Stimulated activated CD4-positive, alpha-beta T cell treated with anti-CD3 and anti-CD28 coated beads, Interleukin-2, amount 100 ng/mL, for 48 hours (primary cell): ENCODE results near the gene LSM14A.
A peak's percentile ranks its signal among the peaks of the same experiment; 100 is the strongest.

Experiments
- DNase-seq, 2 donors: peaks; one replicate each; pipeline ENCODE4 v3.0.0-alpha.2; 2020

The LSM14A gene

DNA sequence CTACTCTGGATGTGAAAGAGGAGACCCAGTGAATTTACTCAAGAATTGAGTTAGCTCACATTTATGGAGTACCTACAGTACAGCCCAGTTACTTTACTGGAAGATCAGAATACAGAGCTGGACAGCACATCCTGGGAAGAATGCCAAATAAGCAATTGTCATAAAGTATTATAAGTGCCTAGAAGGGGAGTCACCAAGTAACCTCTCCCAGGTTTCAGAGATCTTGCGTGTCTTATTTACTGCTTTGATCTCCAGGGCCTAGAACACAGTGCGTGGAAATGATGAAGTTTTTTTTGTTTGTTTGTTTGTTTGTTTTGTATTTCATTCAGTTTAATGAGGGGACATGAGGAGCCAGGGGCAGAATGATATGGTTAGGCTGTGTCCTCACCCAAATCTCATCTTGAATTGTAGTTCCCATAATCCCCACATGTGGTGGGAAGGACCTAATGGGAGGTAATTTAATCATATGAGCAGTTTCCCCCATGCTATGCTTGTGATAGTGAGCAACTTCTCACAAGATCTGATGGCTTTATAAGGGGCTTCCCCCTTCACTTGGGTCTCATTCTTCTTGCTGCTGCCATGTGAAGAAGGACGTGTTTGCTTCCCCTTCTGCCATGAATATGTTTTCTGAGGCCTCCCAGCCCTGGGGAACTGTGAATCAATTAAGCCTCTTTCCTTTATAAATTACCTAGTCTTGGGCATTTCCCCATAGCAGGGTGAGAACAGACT is 87.2 kb downstream of the LSM14A start:
- no peak for DNase-seq

DNA sequence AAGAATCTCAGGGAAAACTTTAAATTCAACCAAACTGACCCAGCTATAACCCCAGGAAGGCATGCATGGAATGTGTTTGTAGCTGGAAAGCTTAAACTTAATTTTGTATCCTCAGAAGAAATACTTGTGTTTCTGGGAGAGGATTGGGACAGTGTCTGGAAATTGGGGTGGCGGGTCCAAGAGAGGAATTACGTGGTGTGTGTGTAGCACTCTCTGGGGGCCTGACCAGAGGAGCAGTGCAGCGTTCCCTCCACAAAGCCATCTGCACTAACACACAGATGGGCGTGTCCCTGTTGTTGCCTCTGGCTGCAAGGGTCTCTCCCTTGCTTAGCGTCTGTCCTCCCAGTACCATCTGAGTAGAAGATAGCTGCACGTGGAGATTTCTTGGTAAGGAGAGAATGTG is 88.5 kb downstream of the LSM14A start:
- no peak for DNase-seq

DNA sequence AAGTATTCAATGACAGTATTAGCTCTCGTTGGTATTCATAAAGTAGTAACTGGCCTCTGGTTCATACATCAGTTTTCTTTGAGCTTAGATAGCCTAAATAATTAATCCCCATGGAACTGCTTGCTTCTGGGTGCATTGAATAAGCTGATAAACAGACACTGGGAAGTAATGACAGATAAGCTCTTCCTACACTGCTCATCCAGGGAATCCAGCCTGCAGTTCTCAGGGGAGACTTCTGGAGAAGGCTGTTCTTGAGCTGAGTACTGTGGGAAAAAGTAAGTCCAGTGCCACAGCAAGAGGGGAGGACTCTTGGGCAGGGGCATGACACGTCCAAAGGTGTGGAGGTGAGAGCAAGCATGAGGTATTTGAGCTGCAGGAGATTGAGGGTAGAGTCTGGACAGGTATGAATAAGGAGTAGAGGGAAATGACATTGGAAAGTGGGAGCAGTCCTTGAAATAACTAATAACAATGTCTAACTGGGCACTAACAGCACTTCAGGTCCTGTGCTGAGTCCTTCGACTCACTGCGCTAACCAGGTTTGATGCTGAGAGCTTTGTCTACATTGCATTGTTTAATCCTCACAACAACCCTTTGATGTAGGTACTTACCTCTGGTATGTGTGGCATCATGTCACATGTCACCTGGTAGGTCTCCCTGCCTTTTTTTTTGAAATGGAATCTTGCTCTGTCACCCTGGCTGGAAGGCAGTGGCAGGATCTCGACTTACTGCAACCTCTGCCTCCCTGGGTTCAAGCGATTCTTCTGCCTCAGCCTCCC is 89.2 kb downstream of the LSM14A start:
- DNase-seq: no peak

DNA sequence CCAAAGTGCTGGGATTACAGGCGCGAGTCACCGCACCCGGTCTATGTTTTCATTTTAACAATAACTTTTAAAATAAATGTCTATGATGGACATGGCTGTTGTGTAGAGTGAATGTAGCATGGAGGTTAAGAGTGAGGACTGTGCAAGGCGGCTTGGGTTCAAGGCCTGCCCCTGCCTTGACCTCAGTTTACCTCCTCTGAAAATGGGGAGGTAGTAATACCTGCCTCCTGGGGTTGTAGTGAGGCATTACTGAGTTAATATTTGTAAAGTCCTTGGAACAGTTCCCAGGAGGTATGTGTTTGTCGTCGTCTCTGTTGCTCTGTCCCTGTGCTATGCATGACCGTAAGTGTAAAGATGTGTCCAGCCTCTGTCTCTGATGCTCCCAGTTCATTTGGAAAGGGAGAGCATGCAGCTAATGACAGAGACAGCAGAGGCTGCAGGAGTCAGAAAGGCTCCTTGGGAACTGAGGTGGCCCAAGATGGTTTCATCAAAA is 91.5 kb downstream of the LSM14A start:
- DNase-seq: no peak

DNA sequence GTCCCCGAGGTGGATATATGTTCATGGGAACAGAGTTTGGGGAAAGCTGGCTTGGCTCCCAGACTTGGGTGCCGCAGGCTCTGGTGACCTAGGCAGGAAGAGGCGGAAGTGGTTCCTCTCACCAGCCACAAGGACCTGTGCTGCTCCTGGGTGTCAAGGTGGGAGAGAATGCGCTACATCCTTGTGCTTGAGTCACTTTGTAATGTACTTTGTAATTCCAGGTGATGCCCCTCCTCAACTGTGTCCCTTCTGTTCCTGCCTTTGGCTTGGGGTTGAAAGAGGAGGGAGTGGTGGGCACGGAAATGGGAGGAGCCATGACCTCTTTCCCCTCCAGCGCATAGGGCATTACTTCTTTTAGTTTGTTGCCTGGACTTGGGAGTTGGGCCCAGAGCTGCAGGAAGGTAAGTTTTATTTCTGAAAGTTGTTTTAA is 92.9 kb downstream of the LSM14A start:
- DNase-seq: no peak

DNA sequence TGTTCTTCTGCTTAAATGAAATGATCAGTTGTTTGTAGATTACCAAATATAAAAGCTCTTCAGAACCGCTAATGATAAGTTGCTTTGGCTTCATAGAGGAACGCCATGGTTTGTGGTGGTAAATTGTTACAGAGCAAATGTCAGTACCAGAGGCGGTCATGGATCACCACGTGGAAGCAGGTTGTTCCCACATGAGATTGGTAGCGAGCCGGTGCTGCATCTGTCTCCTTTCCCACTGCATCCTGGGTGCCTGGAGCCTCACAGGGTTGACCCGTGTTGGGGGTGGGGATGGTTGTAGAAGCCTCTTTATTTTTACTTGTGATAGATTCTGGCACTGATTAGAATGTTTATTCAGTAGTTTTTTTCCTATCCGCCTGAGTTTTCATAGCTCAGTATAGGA is 96.8 kb downstream of the LSM14A start:
- no peak for DNase-seq

DNA sequence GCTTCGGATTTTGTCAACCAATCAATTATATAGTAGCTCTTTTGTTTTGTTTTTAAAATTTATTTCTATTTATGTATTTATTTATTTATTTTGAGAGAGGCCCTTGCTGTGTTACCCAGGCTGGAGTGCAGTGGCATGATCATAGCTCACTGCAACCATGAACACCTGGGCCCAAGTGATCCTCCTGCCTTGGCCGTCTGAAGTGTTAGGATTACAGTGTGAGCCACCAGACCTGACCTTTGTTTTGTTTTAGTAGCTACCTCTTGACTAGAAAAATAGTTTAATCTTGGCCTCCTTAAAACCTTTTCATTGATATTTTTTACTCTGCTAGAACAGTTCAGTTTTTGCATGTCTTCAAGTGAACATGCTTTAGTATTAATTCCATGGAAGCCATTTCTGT is 97.2 kb downstream of the LSM14A start:
- DNase-seq: no peak

DNA sequence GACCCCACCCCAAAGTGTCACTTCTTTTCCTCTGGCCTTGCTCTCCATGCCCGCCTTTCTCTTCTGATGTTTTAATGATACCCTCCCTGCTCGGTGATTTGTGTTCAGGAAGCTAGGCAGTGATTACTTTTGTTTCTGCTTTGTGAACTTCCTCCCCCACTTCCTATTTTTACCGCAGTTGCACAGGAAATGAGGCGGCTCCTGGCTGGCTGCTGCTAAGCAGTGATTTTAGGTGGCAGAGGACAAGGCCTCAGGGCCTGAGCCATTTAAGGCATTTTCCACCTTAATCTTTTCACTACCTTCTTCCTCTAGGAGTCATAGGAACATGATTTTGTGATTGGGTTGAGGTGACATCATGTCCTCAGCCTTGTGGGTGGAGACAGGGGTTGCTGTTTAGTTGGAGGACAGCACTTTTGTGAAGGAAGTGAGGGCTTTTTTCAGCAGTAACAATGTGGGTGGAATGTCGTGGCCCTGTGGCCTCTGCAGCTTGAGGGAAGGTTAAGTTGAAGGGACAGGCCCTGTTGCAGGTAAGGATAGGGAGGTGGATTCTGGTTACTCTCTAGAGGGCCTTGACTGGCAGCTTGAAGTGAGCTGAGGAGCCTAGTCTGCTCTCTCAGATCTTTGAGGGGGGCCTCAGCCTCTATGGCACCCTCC is 97.8 kb downstream of the LSM14A start:
- peak; percentile 31 to 36 for DNase-seq

DNA sequence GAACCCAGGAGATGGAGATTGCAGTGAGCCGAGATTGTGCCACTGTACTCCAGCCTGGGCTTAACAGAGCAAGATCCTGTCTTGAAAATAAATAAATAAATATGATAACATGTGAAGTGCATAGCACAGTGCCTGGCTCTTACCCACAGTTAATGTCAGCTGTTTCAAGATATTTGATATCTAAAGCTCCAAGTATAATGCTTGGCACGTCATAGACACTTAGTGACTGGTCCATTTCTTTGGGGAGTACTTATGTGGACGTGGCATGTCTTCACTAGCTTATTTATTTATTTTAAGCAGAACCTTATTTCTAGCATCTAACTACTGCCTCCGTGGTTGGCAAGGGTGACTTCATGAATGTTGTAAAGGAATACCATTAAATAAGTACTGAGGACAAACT is 100.8 kb downstream of the LSM14A start:
- no peak for DNase-seq

DNA sequence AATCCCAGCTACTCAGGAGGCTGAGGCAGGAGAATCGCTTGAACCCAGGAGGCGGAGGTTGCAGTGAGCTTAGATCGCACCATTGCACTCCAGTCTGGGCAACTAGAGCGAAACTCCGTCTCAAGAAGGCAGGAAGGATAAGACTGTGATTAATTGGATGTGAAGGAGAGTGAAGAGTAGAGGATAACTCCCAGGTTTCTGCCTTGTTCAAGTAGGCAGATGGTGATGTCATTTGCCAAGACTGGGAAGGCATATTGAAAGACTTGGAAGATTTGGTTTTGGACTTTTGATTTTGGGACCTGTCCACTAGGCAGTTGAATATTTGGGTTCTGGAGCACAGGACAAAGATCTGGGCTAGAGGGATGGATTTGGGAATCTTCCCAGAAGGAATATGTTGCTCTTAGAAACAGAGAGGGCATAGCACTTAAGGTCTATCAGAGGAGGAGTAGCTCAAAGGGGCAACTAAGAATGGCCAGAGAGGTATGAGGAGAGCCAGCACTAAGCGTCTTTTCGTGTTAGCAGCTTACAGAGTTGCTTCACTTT is 102.1 kb downstream of the LSM14A start:
- DNase-seq: no peak

DNA sequence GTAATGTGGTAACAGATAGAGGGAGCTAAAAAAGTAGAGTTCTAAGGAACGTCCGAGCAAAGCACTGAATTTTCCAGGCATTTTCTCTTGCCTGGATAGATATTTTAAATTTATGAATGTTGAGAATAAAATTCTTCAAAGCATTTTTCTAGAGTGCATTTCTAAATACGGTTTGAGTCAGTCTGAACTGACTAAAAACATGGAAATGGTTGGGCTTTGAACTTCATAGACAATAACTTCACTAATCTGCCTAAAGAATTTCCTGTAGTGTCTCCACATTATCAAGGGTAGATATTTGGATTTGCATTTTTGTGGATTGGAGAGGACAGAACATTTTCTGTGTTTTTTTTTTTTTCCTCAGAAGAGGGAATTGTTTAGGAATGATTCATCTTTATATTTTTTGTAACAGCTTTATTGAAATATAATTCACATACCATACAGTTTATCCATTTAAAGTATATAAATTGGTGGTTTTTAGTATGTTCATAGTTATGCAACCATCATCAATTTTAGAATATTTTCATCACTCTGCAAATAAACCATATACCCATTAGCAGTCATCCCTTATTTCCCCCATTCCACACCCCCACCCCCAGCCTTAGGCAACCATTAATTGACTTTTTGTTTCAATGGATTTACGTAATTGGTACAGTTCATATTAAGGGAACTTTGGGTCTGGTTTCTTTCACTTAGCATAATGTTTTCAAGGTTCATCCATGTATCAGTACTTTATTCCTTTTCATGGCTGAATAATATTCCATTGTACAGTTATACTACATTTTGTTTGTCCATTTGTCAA is 102.7 kb downstream of the LSM14A start:
- no peak for DNase-seq

DNA sequence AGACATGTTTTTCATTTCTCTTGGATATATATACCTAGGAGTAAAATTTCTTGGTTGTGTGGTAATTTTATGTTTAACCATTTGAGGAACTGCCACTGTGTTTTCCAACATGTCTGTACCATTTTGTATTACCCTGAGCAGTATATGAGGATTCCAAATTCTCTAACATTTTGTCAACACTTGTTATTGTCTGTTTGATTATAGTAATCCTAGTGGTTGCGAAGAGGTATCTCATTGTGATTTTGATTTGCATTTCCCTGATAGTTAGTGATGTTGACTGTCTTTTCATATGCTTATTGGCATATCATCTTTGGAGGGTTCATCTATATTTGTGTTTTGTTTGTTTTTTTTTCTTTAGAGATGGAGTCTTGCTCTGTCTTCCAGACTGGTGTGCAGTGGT is 103.4 kb downstream of the LSM14A start:
- DNase-seq: no peak

DNA sequence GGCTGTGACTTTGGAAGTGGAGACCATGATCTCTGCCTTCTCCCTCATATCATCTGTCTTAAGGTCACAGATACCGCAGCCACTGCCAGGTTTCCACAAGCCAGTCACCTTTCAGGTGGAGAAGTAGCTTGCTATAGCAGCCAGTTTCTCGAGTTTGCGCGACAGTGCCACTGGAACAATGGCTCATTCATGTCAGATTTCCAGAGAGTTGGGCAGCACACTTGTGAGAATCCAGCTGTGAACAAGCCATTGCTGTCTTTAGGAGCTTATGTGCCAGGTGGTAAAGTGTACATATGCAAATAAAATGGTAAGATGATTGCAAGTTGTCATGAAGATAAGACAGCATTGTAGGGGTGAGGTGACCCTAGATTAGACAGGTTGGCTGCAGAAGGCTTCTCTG is 104.3 kb downstream of the LSM14A start:
- DNase-seq: no peak

DNA sequence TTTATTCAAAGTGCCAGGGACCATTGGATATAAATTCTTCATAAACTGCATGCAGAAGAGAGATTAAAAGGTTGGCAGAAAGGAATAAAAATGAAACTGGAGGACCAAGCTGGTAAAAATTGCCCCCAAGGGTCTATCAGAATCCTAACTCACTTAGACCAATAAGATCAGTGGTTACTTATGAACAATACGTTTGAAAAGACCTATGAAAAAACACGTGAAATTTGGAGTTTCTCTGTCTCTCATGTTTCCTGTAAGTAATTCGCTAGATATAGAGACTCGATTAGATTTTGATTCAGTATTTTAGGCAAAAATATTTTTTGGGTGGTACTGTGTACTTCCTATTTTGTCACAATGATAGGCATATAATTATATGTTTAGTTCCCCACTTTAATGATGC is 104.9 kb downstream of the LSM14A start:
- DNase-seq: no peak

DNA sequence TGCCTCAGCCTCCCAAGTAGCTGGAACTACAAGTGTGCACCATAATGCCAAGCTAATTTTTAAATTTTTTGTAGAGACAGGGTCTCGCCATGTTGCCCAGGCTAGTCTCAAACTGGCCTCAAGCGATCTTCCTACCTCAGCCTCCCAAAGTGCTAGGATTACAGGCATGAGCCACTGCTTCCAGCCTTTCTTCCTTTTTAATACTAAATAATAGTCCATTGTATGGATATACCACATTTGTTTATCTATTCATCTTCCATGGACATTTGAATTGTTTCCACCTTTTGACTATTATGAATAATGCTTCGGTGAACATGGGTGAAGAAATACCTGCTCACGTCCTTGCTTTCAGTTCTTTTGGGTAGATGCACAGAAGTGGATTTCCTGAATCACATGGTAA is 106.5 kb downstream of the LSM14A start:
- DNase-seq: no peak
